Suprapubic skin (tissue), 4 donors: ENCODE measurements around the gene EIF3A. TPM values are rescaled to one million over a fixed set of nuclear protein-coding genes. Genes with fewer than 3 reads are reported as not detected.

Experiments used
- DNase-seq, 2 donors: peaks; one replicate each; pipeline ENCODE4 v3.0.0-alpha.2; 2019; ENCODE audit warnings: low spot score in 2 of 2
- H3K27ac ChIP-seq: fragments of 200-600 bp; sonication (generic); one replicate; pipeline ENCODE4 v1.5.1; 2019
- H3K27me3 ChIP-seq: fragments of 200-600 bp; sonication (generic); one replicate; pipeline ENCODE4 v1.5.1; 2019
- H3K36me3 ChIP-seq: fragments of 200-600 bp; sonication (generic); one replicate; pipeline ENCODE4 v1.5.1; 2019
- H3K4me1 ChIP-seq: fragments of 200-600 bp; sonication (generic); one replicate; pipeline ENCODE4 v1.5.1; 2019
- H3K4me3 ChIP-seq: fragments of 200-600 bp; sonication (generic); one replicate; pipeline ENCODE4 v1.5.1; 2019; ENCODE audit warnings: mild to moderate bottlenecking
- H3K9me3 ChIP-seq: fragments of 200-600 bp; sonication (generic); one replicate; pipeline ENCODE4 v1.5.1; 2019
- CTCF ChIP-seq, 2 donors: fragments of 200-600 bp in 1 of 2; fragments of 450-650 bp in 1 of 2; sonication (generic) in 1 of 2; IDR thresholded peaks; one replicate each; pipeline ENCODE4 v1.5.1; 2016 to 2019; ENCODE audit warnings: antibody characterized with exemption in 2 of 2, mild to moderate bottlenecking in 1 of 2, moderate library complexity in 1 of 2
- EP300 ChIP-seq: sonication (generic); formaldehyde crosslinking; IDR thresholded peaks from one replicate; pipeline ENCODE4 v1.6.1; 2017; ENCODE audit warnings: antibody characterized with exemption
- POLR2A ChIP-seq, 2 donors: fragments of 450-650 bp; IDR thresholded peaks; one replicate each; pipeline ENCODE4 v1.6.1; 2017; ENCODE audit warnings: antibody characterized with exemption in 2 of 2, mild to moderate bottlenecking in 2 of 2, moderate library complexity in 2 of 2
- POLR2AphosphoS5 ChIP-seq, 3 donors: sonication (generic); formaldehyde crosslinking; IDR thresholded peaks; one replicate each; pipeline ENCODE4 v1.6.1; 2017; ENCODE audit warnings: antibody characterized with exemption in 3 of 3
- WGBS: methylation state at CpG from one replicate; pipeline ENCODE4 v1.1.5; 2018; 5-methylcytosine and 5-hydroxymethylcytosine counted together
- total RNA-seq, 4 donors: library from RNA; depleted of rRNA; stranded (reverse); fragments of >200 nt; gene quantifications; one replicate each; pipeline ENCODE4 v1.1.0, GENCODE V29; 2016

EIF3A gene
- total RNA-seq, 4 donors from 2014 or later: 116 to 148 (median 123) TPM

GRCh38 chr10:119061926-119062325 is 18.7 kb downstream of the EIF3A start:
- peaks cover 98% of the 10 kb centered on the region for H3K36me3 ChIP-seq
- DNase-seq: no peak
- WGBS: 95% methylated on average over 2 of the region's 2 CpGs
- H3K4me1 ChIP-seq: no peaks in the 10 kb centered on the region
- H3K27ac ChIP-seq: no peak overlapping the region
- no peak overlapping the region for H3K4me3 ChIP-seq
- H3K9me3 ChIP-seq: no peaks in the 10 kb centered on the region
- TF ChIP-seq POLR2AphosphoS5 (IDR thresholded peaks at IDR 0.05) (no peak), CTCF (IDR thresholded peaks at IDR 0.05) (no peak), EP300 (no peak)
- H3K27me3 ChIP-seq: no peaks in the 10 kb centered on the region

GRCh38 chr10:119061352-119061751 is 19.3 kb downstream of the EIF3A start:
- WGBS: 68% methylated on average over 1 of the region's 1 CpG
- no peak for DNase-seq
- TF ChIP-seq POLR2A (IDR thresholded peaks at IDR 0.05) (no peak), POLR2AphosphoS5 (IDR thresholded peaks at IDR 0.05) (no peak), EP300 (no peak), CTCF (IDR thresholded peaks at IDR 0.05) (no peak)
- Histone ChIP-seq H3K27ac (no peak overlapping the region), H3K9me3 (no peaks in the 10 kb centered on the region), H3K27me3 (no peaks in the 10 kb centered on the region), H3K4me3 (no peak overlapping the region), H3K36me3 (peaks cover 98% of the 10 kb centered on the region), H3K4me1 (no peaks in the 10 kb centered on the region)

- no peak overlapping the region for H3K27ac ChIP-seq
- no peaks in the 10 kb centered on the region for H3K4me1 ChIP-seq
- no peaks in the 10 kb centered on the region for H3K27me3 ChIP-seq
- H3K4me3 ChIP-seq: no peak overlapping the region
- peaks cover 98% of the 10 kb centered on the region for H3K36me3 ChIP-seq
- TF ChIP-seq POLR2AphosphoS5 (IDR thresholded peaks at IDR 0.05) (no peak), CTCF (IDR thresholded peaks at IDR 0.05) (no peak), EP300 (no peak), POLR2A (IDR thresholded peaks at IDR 0.05) (no peak)
- DNase-seq: no peak
- no peaks in the 10 kb centered on the region for H3K9me3 ChIP-seq
- WGBS: 81% methylated on average over 1 of the region's 1 CpG
Observed at GRCh38 chr10:119060107-119060506, 20.5 kb downstream of the EIF3A start.

GRCh38 chr10:119059557-119059956 is 21.1 kb downstream of the EIF3A start:
- 83% methylated on average over 4 of the region's 4 CpGs for WGBS
- Histone ChIP-seq H3K9me3 (no peaks in the 10 kb centered on the region), H3K27ac (no peak overlapping the region), H3K4me1 (no peaks in the 10 kb centered on the region), H3K36me3 (peaks cover 98% of the 10 kb centered on the region), H3K4me3 (no peak overlapping the region), H3K27me3 (no peaks in the 10 kb centered on the region)
- TF ChIP-seq CTCF (IDR thresholded peaks at IDR 0.05): no peak
- TF ChIP-seq POLR2AphosphoS5 (IDR thresholded peaks at IDR 0.05): no peak
- no peak for TF ChIP-seq EP300
- no peak for TF ChIP-seq POLR2A (IDR thresholded peaks at IDR 0.05)
- DNase-seq: no peak

GRCh38 chr10:119058010-119058409 is 22.6 kb downstream of the EIF3A start:
- no peak for DNase-seq
- WGBS: 90% methylated on average over 11 of the region's 11 CpGs
- Histone ChIP-seq H3K4me3 (no peak overlapping the region), H3K36me3 (peaks cover 98% of the 10 kb centered on the region), H3K27ac (no peak overlapping the region), H3K9me3 (no peaks in the 10 kb centered on the region), H3K4me1 (no peaks in the 10 kb centered on the region), H3K27me3 (no peaks in the 10 kb centered on the region)
- TF ChIP-seq EP300: no peak
- TF ChIP-seq POLR2AphosphoS5 (IDR thresholded peaks at IDR 0.05): no peak

GRCh38 chr10:119055472-119055871 is 25.1 kb downstream of the EIF3A start:
- Histone ChIP-seq H3K36me3 (peaks cover 99% of the 10 kb centered on the region), H3K4me1 (no peaks in the 10 kb centered on the region), H3K4me3 (no peak overlapping the region), H3K27ac (no peak overlapping the region), H3K9me3 (no peaks in the 10 kb centered on the region), H3K27me3 (no peaks in the 10 kb centered on the region)
- TF ChIP-seq POLR2AphosphoS5 (IDR thresholded peaks at IDR 0.05) (no peak), POLR2A (IDR thresholded peaks at IDR 0.05) (no peak), CTCF (IDR thresholded peaks at IDR 0.05) (no peak), EP300 (no peak)
- 88% methylated on average over 1 of the region's 1 CpG for WGBS
- no peak for DNase-seq
